COLO668 (cell line): ENCODE measurements around the gene TUBGCP2.

Experiments
- DNase-seq: peaks from one replicate; lab custom pipeline; 2025; ENCODE audit not compliant: unreplicated experiment; lab: John Stamatoyannopoulos, UW

TUBGCP2 gene

GRCh38 chr10:133231946-133232574, 76.6 kb downstream of the TUBGCP2 start:
- no peak for DNase-seq

GRCh38 chr10:133231244-133231945, 77.3 kb downstream of the TUBGCP2 start:
- DNase-seq = peak; percentile 4

- DNase-seq = peak; percentile 22
These were observed 78.1 kb downstream of the TUBGCP2 start for GRCh38 chr10:133230387-133231195.

GRCh38 chr10:133230044-133230361, 78.7 kb downstream of the TUBGCP2 start, which contains the start of gene UTF1:
UTF1 (plus strand) TSS chr10:133230217; CDS start chr10:133230289, 72 bp downstream.
- DNase-seq = no peak

GRCh38 chr10:133229265-133230043, 79.2 kb downstream of the TUBGCP2 start:
- no peak for DNase-seq
